Activated T-cell treated with anti-CD3 and anti-CD28 coated beads, Interleukin-2, amount 50 U/mL, for 48 hours (primary cell): Measurements from ENCODE around the gene ARHGEF4.

Experiments used
- DNase-seq, 2 experiments: peaks; one replicate each; pipeline ENCODE4 v3.0.0-alpha.2; 2020

ARHGEF4 gene, protein sequence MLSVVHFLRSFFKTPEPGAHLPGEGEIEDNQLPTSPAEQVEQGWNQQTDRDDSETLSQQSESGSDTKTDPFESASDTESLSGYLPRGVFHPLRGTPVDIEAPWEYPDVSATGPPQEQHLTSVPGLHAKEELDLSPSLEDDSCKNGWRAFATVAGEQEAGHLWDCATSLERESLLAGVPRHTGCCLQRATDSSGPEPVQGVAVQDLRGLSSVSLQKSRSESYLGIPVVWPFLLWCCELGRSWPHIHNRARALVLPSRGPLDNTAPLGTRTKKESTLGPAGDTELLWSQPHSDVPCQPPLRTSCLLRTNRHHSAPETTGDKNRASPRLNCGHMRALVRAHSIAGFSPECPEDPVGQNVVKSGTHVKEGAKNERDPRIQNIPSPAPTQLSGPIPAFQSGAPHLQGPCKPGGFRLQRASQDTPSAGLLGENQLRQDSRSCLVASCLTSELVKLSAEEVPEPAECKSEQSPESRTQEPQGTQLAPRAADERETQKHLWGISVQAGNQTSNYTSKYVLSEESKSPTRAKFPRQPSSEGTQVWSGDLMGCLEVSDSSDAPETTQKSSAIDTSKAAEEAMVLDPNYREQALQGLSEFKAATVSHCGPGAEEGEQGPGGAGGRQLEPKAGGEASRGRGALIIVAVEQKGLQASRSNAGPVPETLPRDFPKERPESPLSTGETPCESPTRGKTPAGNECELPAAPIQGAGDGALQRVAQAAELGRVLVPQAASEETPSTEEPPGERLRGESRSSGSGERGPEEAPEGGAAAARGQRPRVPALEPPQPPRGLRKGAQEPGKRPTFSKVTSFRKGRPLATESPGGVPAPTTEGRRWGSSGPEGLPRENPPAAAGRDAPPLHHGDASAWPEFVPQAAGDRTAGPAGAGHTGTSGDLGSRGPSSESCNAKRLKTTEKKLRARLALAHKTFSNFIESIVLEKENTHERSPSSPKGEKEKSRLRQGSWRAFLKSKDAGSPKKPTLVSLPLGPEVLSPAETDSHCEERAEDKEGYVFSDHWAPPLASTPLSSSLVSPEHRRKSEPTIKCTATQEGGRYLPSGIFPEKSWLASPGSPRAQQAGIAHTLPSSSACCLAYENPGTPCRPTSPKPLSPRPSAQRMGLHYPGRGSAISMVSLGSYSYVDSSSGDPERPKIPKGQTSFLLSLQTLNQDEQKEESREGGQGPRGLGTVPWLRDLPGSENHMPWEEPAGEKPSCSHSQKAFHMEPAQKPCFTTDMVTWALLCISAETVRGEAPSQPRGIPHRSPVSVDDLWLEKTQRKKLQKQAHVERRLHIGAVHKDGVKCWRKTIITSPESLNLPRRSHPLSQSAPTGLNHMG (N-terminal part only)

DNA sequence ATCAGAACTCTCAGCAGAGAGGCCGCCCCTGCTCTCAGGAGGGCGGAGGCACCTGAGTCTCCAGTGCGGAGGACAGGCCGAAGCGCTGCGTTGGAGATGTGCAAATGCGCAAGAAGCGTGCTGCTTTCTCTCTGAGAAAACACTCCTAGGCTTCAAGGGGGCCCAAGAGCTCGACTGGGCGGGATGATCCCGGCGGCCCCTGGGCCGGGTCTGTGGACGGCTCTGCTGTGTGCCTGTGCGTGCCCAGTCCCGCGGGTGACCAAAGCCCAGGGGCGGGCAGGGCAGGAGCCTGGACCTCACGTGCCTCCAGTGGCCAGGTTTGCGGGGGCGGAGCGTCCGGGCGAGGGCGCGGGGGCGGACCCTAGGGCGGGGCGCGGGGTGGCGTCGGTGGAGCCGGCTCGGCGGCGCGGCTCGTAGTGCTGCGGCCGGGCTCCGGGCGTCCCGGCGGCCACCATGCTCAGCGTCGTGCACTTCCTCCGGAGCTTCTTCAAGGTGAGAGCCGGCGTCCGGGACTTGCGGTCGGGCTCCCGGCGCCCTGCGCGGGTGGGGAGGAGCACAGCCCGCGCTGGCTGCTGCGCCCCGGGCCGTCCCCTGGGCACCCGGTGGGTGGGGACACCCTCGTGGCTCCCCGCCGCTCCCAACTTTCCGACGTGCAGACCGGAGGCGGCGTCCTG lies at the start of gene ARHGEF4:
Gene ARHGEF4, plus strand, starts transcription at position 414 of the 674 bp plus-strand sequence. Its CDS starts 40 bp downstream, at position 454.
- peak in 1 of 2 experiments; percentile 40 for DNase-seq

DNA sequence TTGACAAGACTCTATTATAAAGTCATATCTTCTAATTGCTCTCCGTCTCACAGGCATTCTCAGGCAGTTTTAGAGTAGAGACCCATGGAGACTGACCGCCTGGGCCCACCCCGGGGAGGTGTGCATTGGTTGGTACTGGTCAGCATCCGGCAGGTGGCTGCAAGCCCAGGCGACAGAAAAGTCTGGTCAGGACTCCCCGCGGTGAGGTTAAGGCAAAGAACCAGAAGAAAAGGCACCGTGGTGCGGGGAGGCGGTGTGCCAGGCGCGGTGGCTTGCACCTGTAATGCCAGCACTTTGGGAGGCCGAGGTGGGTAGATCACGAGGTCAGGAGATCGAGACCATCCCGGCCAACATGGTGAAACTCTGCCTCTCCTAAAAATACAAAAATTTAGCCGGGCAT lies 48.9 kb upstream of the ARHGEF4 start:
- DNase-seq, result no peak

DNA sequence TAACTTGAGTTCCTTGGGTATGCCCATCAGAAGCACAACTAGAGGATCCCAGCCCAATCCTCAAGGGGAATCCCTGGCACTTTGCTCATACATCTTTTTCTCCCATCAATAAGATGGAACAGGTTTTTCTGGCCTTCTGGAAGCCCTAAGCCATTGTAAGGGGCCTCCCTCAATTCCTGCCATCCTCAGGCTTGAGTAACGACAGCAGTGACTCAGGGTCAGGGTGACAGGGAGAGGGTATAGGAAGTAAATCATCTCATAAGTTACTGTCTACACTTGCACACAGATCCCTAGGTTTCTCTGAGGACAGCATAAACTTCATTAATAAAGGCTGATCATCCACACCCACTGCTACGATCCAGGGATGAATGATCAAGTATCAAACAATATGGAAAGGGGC lies 46.4 kb upstream of the ARHGEF4 start:
- DNase-seq, result no peak

DNA sequence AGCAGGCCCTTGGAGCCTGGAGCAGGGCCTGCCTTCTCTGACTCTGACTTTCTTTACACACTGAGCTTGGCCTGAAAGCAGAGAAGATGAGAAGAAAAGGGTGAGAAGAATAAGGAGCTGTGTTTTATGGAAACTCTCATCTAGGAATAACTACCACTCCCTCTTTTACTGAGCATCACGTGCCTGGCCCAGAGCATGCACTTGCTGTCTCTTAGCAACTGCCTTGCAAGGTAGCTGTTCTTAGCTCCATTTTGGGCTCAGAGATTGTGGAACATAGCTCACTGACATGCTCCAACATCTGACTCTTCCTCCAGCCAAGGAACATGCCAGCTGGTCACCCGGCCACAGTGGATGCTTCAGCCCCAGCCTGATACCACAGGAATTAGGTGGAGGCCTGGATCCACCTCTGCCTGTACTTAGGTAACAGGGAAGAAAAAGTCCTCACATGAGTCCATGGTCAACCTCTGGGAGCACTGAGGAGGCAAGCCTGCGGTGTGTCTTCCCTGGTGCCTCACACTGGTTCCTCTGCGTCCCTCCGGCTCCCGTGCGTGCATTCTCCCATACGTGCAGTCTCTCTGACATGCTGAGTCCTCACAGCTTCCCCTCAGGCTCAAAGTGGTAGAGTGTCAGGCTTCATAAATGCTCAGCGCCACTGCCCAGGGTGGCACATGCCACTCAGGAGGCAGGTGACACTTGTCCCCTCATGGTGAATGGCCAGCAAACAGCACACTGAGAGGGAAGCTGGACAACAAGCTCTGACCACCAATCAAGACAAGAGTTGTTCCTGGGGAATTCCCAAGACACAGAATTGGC lies 45.7 kb upstream of the ARHGEF4 start:
- DNase-seq, result no peak

DNA sequence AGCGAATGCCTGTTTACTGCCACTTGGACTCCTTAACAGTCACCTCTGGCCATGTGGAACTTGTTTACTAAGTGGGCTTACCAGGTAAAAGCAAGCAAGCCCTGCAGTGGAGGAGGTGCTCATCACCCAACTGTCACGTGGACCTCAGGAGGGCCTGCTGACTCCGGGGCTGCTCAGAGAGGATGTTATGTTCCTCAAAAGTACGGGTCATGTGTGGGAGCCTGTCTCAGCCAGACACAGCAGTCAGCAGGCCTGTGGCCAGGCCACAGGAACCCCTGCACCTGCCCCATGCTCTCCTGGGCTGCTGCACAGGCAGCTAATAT lies 45.1 kb upstream of the ARHGEF4 start:
- DNase-seq, result no peak

DNA sequence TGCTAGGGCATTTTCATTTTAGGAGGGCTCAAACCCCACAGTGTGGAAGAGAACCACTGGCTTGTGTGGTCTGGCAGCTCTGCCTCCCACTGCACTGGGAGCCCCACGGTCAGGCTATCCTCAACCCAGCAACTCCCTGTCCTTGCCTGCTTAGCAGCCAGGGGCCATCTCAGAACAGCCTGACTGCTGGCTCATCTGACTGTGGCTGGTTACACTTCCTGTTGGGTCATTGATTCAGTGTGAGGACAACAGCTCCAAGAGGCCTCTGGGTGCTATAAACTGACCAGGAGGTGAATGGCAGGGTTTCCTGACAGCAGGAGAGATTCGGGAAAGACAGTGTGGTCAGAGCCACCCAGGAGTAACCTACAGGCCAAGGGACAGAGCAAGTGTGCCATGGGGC lies 41.3 kb upstream of the ARHGEF4 start:
- DNase-seq, result no peak

DNA sequence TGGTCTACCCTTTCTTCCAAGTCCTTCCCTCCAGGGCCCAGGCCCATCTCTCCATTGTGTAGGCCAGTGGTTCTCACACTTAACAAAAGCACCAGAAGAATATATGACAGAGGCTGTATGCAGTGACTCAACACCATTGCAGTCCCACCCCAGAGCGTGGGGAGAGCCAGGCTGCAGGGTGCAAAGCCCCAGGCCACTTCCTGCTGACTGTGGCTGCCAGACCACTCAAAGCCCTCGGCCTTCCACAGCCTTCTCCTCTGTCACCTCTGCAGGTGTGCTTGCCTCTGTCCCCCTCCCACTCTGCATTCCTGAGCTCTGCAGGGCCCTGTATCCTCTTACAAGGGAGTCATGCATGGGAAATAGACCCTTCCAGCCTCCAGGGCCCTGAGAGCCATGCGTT lies 40.4 kb upstream of the ARHGEF4 start:
- no peak for DNase-seq

DNA sequence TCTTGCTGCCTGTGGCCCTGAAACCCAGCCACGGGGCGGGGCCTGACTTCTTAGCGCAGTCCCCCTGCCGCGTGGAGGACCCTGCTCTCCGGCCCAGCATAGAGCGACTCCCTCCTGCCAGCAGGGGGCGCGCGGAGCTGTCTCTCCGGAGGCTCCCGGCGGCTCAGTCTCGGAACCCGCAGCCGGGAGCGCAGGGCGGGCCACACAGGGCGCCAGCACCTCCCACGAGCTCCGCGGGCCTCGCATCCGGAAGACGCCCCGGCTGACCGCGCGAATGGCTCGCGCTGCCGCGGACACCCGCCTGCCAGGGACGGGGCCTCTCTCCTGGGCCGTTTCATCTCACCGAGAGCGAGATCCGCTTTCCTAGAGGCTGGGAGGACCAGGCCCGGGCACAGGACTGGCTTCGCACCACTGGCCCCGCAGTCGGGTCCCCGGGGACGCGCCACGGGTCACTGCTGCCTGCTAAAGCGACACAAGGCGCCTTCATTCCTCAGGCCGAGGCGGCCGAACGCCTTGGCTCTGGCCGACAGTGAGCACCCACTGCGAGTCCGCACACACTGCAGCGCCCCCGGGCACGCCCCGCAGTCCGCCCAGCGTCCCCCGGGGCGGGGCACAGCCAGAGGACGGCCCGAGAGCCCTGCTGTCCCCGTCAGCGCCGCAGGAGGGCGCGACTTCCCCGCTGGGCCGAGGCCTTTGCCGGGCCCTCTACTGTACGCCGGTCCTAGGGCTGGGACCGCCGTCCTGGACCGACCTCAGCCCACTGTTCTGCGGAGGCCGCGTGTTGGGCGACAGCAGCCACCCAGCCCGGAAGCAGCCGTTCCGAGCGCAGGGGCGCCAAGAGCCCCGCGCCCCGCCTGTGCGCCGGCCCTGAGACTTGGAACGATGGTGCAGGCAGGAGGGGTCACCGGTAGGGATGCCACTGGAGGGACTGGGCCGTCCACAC lies 39.0 kb upstream of the ARHGEF4 start:
- DNase-seq, result peak; percentile 94 to 95

DNA sequence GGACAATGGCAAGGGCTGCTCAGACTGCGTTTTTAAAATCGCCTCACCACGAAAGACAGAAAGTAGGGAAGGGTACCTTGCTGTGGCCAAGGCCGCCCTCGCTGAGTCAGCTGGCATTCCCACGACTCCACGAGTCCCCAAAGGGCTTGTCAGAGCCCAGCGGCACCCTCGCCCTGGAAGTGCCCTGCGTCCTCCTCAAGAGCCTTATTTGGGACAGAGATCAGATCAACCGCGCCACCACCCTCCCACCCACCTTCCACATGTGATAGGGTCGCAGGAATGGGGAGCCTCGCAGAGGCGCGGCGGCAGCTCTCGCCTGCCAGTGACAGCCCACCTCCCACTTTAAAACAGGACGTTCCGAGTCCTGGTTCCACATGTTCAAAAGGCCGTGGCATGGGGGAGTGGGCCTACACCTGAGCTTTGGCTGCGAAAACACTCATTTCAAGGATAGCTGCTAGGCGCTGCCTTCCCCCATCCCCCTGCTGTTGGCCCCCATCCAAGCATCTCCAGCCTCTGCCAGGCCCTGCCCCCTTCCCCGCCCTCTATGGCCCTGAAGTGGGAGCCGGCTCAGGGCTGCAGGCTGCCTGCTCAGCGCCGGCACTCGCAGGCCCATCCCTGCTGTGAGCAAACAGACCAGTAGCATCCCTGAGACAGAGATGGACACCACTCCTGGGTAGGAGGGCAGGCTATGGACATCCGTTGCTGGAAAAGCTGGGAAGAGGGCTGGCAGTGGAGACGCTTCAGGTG lies 38.1 kb upstream of the ARHGEF4 start:
- DNase-seq, result no peak

DNA sequence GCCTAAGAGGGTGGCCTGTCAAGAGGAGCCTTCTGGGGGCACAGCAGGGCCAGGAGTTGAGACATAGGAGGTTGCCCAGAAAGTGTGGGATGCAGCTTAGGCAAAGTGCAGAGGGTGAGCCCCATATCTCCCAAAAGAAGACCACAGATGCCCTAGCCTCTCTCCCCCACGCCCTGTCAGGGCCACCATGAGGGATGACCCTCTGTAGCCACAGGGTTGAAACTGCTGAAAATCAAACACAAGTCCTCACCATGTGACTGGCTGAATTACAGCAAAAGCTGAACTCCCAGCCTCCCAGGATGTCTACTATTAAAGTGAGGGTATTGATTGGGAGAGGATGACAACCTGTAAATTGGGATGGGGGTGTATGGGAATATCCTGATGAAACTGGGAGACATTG lies 37.4 kb upstream of the ARHGEF4 start:
- DNase-seq, result no peak

DNA sequence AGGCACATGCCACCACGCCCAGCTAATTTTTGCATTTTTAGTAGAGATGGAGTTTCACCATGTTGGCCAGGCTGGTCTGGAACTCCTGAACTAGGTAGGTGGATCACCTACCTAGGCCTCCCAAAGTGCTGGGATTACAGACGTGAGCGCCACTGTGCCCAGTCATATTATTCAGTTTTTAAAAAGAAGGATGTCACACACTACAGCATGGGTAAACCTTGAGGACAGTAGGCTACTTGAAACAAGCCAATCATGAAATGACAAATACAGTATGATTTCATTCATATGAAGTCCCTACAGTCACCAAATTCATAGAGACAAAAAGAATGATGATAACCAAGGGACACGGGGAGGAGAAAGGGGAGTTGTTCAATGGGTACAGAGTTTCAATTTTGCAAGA lies 31.1 kb upstream of the ARHGEF4 start:
- DNase-seq, result no peak

DNA sequence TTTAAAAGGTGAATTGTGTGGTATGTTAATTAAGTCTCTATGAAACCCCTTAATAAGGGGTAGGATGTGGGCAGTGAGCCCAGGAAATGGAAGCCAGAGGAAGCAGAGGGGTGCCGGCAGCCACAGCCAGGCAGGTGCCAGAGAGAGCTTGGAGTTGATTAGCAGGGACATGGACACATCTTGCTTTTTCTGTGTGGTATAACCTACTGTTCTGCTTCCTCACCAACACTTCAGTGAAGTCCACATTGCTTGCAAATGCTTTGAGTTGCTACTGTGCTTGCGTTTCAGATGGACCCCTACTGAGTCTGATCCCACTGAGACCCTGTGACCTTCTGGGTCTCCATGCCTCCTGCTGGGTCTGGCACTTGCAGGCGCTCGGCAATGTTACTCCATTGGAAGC lies 30.3 kb upstream of the ARHGEF4 start:
- no peak for DNase-seq

DNA sequence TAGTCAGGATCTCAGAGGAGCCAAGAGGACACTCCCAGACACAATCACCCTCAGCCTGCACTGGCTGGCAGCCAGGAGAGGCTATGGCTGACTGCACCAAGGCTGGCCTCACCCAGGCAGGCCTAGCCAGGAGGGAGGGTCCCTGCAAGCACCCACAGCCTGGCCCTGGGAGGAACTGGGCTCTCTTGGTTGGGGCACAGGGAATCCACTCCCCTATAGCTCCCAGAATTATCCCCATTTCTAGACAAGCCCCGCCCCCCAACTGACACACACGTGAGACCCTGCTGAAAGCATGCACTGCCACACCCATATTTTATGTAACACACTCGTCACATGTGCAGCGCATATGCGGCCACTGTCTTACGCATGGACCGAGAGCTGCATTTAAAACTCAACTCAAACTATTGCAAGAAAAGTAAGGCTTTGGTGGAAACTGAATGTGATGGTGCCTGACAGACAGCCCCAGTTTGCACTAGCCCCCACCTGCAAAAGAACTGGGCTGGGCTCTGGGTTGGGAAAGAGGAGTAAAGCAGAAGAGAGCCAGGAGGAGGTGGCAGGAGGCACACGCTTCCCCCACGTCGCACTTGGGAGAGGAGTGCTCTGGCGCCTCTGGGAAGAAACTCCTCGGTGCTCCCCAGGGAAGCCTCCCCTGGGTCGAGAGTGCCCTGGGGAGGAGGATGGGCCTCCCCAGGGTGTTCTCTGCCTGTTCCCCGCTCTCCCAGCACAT lies 28.9 kb upstream of the ARHGEF4 start:
- DNase-seq, result no peak

DNA sequence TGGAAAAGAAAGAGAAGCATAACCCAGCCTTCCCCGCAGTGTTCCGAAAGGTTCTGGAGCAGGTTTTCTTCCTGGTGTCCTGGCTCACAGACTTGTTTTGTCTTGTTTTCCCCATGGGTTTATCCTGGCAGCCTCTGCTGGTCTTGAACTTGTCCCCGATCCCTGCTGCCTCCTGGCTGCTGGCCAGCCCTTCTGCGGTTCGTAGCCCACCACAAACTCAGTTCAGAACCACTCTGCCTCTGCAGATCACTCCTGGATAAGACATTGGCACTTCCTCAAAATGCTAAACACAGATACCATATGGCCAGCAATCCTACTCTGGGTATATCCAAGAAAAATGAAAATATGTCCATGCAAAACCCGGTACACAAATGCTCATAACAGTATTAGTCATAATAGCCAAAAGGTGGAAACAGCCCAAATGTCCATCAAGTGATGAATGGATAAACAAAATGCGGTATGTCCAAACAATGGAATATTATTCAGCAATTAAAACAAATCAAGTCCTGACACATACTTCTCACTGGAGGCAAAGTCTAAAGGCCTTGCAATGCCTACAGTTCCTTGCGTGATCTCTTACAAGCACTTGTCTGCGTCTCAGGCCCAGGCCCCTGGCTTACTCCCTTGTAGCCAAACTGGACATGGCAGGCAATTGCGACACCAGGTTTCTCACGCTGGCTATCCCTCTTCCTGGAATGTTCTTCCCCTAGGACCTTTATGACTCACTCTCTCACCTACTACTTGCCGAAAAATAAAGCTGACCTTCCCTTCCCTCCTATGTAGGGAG lies 28.0 kb upstream of the ARHGEF4 start:
- no peak for DNase-seq

DNA sequence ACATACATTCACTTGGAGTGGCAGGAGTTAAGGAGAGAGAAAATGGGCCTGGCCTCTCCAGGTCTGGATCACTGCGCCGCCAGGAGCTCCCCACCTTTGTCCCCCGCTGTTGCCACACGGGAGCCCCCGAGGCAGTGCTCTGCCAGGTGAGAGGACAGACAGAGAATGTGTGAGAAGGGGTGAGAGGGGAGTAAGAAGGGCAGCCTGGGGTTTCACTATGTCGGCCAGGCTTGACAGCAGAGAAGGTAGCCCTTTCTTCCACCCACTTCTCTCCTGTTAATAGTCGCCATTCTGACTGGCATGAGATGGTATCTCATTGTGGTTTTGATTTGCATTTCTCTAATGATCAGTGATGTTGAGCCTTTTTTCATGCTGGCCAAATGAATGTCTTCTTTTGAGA lies 26.2 kb upstream of the ARHGEF4 start:
- no peak for DNase-seq

DNA sequence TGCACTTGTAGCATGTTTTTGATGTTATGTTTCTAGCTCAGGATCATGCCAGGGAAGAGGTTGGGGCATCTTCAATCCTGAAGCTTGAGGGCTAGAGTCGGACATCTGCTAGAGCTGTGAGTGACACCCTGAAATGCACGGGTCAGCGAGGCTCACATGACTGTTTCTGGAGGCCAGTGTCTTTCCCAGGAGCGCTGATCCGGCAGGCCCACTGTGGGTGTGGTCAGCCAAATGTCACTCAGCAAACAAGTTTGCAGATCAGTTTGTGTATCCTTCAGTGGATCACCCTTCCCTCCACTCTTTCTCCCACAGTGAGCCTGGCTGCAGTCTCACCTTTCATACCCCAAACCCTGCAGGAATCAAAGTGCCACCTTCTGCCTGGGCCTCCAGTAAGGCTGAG lies 23.0 kb upstream of the ARHGEF4 start:
- no peak for DNase-seq

DNA sequence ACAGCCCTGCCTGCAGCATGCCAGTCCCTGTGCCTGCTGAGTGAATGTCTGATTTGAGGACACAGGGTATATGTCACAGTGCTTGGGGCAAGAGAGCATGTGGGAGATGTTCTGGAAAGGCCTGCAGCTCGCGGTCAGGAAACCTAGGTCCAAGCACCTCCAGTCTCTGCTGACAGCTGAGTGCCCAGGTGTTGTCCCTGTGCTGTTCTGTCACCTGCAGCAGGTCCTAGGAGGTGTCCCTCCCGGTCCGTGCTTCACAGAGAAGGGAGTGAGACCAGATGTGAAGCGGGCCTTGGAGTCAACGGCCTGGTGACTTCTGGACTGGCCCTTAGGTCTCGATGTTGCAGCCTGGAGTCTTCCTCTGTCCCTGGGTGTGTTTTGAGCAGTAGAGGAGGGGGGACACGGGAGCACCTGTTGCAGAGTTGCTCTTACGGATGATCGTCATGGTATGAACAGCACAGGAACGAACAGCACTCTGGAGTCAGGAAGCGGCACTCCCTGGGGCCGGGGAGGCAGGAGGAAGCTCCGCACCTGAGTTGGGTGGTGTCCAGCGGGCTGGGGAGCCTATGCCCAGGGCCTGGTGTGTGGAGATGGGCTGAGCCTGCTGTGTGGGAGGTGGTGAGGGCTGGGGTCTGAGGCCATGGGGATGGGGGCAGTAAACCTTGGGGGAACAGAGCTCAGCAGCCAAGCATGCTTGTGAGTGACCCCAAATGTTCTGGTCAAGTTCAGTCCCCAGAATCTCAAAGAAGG lies 21.6 kb upstream of the ARHGEF4 start:
- DNase-seq, result no peak

DNA sequence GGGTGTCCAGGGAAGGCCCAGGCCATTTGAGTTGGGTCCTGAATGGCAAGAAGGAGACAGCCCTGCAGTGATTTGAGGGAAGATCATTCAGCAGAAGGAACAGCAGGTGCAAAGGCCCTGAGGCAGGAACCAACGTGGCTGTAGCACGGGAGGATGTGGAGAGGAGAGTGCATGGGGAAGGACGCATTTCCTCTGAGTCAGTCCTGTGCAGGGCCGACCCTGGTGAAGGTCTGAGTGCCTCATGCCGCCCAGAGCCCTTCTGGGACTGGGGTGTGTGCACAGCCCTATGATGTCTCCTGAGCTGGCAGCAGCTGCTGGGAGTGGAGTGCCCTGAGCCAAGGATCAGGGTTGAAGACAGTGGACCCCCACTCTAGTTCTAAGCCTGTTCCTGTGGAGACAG lies 17.9 kb upstream of the ARHGEF4 start:
- DNase-seq, result no peak
